Ovary (tissue), 9 donors: ENCODE results near the gene GRM5. TPM values are rescaled to one million over a fixed set of nuclear protein-coding genes. Genes with fewer than 3 reads are reported as not detected.

Experiments used
- DNase-seq, 5 donors: peaks; one replicate each; pipeline ENCODE4 v3.0.0-alpha.2; 2019 to 2020
- H3K27ac ChIP-seq, 2 donors: fragments of 200-600 bp; one replicate each; pipeline versions ENCODE4 v1.5.1 to v1.8.0; 2019 to 2022
- H3K27me3 ChIP-seq: fragments of 200-600 bp; one replicate; pipeline ENCODE4 v1.8.0; 2022
- H3K36me3 ChIP-seq: fragments of 200-600 bp; sonication (generic); one replicate; pipeline ENCODE4 v1.5.1; 2019
- H3K4me1 ChIP-seq: one replicate; pipeline ENCODE4 v1.8.1; 2013; ENCODE audit warnings: mild to moderate bottlenecking, moderate library complexity; ENCODE audit not compliant: insufficient read depth
- H3K4me3 ChIP-seq: fragments of 200-600 bp; sonication (generic); one replicate; pipeline ENCODE4 v1.5.1; 2017
- H3K9me3 ChIP-seq, 2 donors: fragments of 200-600 bp in 1 of 2; sonication (generic) in 1 of 2; one replicate each; pipeline versions ENCODE4 v1.5.1 to v1.8.1; 2013 to 2019; ENCODE audit warnings: mild to moderate bottlenecking in 1 of 2, moderate library complexity in 1 of 2
- EP300 ChIP-seq: sonication (generic); formaldehyde crosslinking; IDR thresholded peaks from one replicate; pipeline ENCODE4 v1.6.1; 2017; ENCODE audit warnings: antibody characterized with exemption
- POLR2A ChIP-seq: fragments of 450-650 bp; IDR thresholded peaks from one replicate; pipeline ENCODE4 v1.6.1; 2017; ENCODE audit warnings: antibody characterized with exemption, mild to moderate bottlenecking, moderate library complexity
- WGBS, 3 donors: extraction: QIAGEN DNeasy Blood & Tissue Kit in 1 of 3; methylation state at CpG; one replicate each; pipeline versions ENCODE4 v1.1.5 to v1.1.7; 2013 to 2017; 5-methylcytosine and 5-hydroxymethylcytosine counted together
- intact Hi-C, 4 donors: fragments of 100-400 bp; cut with DNase I; formaldehyde crosslinking; loops; one replicate each; pipeline versions ENCODE4 v1.11.0 to v1.15.1; 2022 to 2023
- polyA plus RNA-seq, 2 donors: library from polyadenylated mRNA; stranded (reverse); fragments of 200-250 nt in 1 of 2; fragments of 350-450 nt in 1 of 2; fragmentation: Illumina TruSeq in 1 of 2; extraction: RNeasy Lipid Tissue Mini Kit (QIAGEN cat#74804) in 1 of 2; gene quantifications; one replicate each; pipeline ENCODE4 v1.2.3, GENCODE V29; 2013 to 2014
- total RNA-seq, 7 donors: library from RNA; depleted of rRNA in 2 of 7; stranded (reverse); fragments of >200 nt in 2 of 7; fragmentation: NEBNext Ultra II Directional in 3 of 7; extraction: Animal tissue kit (Norgen Biotek cat#: 25700) in 3 of 7; gene quantifications; one replicate each; pipeline versions ENCODE4 v1.1.0 to v1.2.4, GENCODE V29; 2016 to 2023
- TF ChIP-seq, protein P1 (sequence below), 3 donors: fragments of 450-650 bp in 2 of 3; fragments of 200-600 bp in 1 of 3; IDR thresholded peaks; one replicate each; pipeline versions ENCODE4 v1.5.1 to v1.8.0; 2016 to 2022; ENCODE audit warnings: antibody characterized with exemption in 3 of 3, mild to moderate bottlenecking in 1 of 3
- donor health status: DM: no; HTN: no; CAD: no; lungs with moderate emphysema.
- donor health status: DM: no; HTN: no; CAD: no.
- donor health status: Bipolar disorder and iron deficiency.
- donor health status: DM: yes; HTN: yes; CAD: no.
- donor health status: DM: no; HTN: no; CAD: no.
- donor health status: DM: yes; HTN: yes; CAD: no.

The GRM5 gene
- total and polyA plus RNA-seq, 9 donors = under 0.01 to 0.03 TPM; not detected in 7

- H3K9me3 ChIP-seq = no peaks in the 10 kb centered on the region
- H3K36me3 ChIP-seq = no peaks in the 10 kb centered on the region
- no peaks in the 10 kb centered on the region for H3K4me1 ChIP-seq
- WGBS, 3 donors = 39 to 54% (median 50%) methylated on average over 2 of the region's 2 CpGs
- H3K27me3 ChIP-seq = no peaks in the 10 kb centered on the region
- intact Hi-C loops = no loop called here
- no peak for DNase-seq
- no peak overlapping the region for H3K27ac ChIP-seq
- no peak overlapping the region for H3K4me3 ChIP-seq
- no peak for TF ChIP-seq EP300
- no peak for TF ChIP-seq POLR2A
- TF ChIP-seq, protein P1, sequence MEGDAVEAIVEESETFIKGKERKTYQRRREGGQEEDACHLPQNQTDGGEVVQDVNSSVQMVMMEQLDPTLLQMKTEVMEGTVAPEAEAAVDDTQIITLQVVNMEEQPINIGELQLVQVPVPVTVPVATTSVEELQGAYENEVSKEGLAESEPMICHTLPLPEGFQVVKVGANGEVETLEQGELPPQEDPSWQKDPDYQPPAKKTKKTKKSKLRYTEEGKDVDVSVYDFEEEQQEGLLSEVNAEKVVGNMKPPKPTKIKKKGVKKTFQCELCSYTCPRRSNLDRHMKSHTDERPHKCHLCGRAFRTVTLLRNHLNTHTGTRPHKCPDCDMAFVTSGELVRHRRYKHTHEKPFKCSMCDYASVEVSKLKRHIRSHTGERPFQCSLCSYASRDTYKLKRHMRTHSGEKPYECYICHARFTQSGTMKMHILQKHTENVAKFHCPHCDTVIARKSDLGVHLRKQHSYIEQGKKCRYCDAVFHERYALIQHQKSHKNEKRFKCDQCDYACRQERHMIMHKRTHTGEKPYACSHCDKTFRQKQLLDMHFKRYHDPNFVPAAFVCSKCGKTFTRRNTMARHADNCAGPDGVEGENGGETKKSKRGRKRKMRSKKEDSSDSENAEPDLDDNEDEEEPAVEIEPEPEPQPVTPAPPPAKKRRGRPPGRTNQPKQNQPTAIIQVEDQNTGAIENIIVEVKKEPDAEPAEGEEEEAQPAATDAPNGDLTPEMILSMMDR (IDR thresholded peaks at IDR 0.05) = no peak
Measured at GRCh38 chr11:88576741-88577140, 489.0 kb downstream of the GRM5 start.

DNA sequence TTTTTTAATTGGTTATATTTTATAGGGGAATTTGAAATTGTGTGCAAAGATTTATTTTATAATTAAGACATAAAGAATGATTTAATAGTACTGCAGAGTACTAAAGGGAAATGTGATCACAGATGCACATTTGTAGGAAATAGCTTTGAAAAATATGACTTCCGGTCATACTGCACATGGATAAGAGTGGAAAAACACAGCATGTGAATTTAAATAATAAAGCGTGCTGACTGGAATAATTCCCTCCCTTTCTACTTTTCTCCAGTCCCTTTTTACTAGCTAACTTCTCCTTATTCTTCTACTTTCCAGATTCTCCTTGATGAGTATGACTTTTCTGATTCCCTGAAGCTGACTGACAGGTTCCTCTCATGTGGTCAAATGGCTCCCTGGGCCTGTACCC lies 489.9 kb downstream of the GRM5 start:
- no peaks in the 10 kb centered on the region for H3K9me3 ChIP-seq
- no peak overlapping the region for H3K4me3 ChIP-seq
- DNase-seq = no peak
- no peaks in the 10 kb centered on the region for H3K27me3 ChIP-seq
- intact Hi-C loops = no loop called here
- no peaks in the 10 kb centered on the region for H3K4me1 ChIP-seq
- no peak overlapping the region for H3K27ac ChIP-seq
- WGBS, 3 donors = 31 to 50% (median 49%) methylated on average over 2 of the region's 2 CpGs
- TF ChIP-seq, protein P1 (IDR thresholded peaks at IDR 0.05) = no peak
- no peaks in the 10 kb centered on the region for H3K36me3 ChIP-seq

- no peak for DNase-seq
- no peaks in the 10 kb centered on the region for H3K27me3 ChIP-seq
- H3K4me1 ChIP-seq = no peaks in the 10 kb centered on the region
- H3K27ac ChIP-seq = no peak overlapping the region
- no peaks in the 10 kb centered on the region for H3K9me3 ChIP-seq
- H3K4me3 ChIP-seq = no peak overlapping the region
- TF ChIP-seq POLR2A (no peak), EP300 (no peak)
- TF ChIP-seq, protein P1 (IDR thresholded peaks at IDR 0.05) = no peak
- intact Hi-C loops = no loop called here
- H3K36me3 ChIP-seq = no peaks in the 10 kb centered on the region
Measured at GRCh38 chr11:88569342-88569741, 496.4 kb downstream of the GRM5 start.

GRCh38 chr11:88555829-88556202 lies 510.0 kb downstream of the GRM5 start:
- H3K9me3 ChIP-seq = no peaks in the 10 kb centered on the region
- no peak overlapping the region for H3K4me3 ChIP-seq
- no peak for DNase-seq
- no peaks in the 10 kb centered on the region for H3K27me3 ChIP-seq
- 30 to 58% (median 50%) methylated on average over 2 of the region's 2 CpGs for WGBS, 3 donors
- H3K4me1 ChIP-seq = peaks cover 2% of the 10 kb centered on the region
- intact Hi-C loops = no loop called here
- H3K36me3 ChIP-seq = no peaks in the 10 kb centered on the region
- no peak overlapping the region for H3K27ac ChIP-seq
- no peak for TF ChIP-seq EP300
- TF ChIP-seq, protein P1 (IDR thresholded peaks at IDR 0.05) = no peak
- TF ChIP-seq POLR2A = no peak
